Stimulated activated CD8-positive, alpha-beta memory T cell treated with anti-CD3 and anti-CD28 coated beads, Interleukin-7, amount 100 ng/mL, for 48 hours (primary cell): Measurements from ENCODE around the gene WDR44.
"Not testable (repeated sequence)": the region's sequence is repeated elsewhere in the genome, so short reads cannot be mapped to it uniquely, and the experiment has no call there.

Experiments used
- DNase-seq, 2 donors: peaks; one replicate each; pipeline ENCODE4 v3.0.0-alpha.2; 2020; ENCODE audit warnings: low read depth in 1 of 2; ENCODE audit errors: extremely low read depth in 1 of 2

The WDR44 gene

DNA sequence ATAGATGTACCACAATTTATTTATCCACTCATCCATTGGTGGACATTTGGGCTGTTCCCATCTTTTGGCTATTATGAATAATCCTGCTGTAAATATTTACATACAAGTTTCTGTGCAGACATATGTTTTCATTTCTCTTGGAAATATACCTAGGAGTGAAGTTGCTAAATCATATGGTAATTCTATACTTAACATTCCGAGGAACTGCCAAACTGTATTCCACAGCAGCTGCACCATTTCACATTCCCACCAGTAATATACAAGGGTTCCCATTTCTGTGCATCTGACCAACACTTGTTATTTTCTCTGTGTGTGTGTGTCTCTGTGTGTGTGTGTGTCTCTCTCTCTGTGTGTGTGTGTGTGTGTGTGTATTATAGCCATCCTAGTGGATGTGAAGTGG lies 134.3 kb downstream of the WDR44 start:
- DNase-seq: no peak

DNA sequence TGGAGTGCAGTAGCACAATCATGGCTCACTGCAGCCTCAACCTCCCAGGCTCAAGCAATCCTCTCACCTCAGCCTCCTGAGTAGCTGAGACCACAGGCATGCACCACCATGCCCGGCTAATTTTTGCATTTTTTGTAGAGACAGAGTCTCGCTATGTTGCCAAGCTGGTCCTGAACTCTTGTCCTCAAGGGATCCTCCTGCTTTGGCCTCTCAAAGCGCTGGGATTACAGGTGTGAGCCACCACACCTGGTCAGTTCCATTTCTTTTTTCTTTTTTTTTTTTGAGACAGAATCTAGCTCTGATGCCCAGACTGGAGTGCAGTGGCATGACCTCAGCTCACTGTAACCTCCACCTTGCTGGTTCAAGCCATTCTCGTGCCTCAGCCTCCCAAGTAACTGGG lies 136.5 kb downstream of the WDR44 start:
- not testable (repeated sequence) for DNase-seq

DNA sequence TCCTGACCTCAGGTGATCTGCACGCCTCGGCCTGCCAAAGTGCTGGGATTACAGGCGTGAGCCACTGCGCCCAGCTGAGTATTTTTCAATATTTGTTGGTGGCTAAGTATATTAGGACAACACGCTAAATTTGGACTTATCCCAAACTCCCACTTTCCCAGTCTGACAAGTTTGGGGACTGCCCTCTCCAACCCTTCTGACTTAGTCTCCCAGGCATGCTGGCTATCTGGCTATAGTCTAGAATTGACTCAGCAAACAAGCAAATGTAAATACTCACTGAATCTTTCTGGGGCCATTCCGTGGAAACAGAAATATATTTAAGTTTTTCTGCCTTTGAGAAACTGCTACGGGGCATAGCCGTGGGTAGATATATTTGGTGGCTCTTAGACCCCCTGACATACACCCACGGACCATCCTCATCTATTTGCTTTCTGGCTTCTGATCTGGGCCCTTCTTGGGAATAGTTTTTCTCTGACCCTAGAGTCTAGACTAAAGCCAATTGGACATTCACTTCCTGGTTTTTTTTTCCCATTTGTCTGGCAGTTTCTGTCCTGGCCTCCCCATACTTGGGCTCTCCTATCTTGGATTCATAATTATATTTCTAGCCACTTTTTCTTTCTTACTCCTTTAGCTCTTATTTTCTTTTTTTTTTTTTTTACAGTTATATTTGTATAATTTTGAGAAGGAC lies 138.5 kb downstream of the WDR44 start:
- no peak for DNase-seq

DNA sequence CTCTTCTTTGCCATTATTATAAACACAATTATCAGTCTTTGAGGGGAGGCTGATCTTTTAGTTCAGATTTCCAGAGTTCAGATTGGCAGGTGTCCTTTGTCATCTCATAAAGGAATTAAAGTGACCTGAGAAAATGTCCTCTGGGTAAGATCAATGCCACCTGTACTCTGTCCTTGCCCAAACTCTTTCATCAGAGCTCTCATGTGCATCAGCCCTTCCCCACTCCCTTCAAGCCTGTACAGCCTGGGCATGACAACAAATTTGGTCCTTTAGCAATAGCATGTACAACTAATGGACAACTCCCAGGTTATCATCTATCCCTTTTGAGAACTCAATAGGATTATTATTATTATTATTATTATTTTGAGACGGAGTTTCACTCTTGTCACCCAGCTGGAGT lies 140.8 kb downstream of the WDR44 start:
- DNase-seq: not testable (repeated sequence)

DNA sequence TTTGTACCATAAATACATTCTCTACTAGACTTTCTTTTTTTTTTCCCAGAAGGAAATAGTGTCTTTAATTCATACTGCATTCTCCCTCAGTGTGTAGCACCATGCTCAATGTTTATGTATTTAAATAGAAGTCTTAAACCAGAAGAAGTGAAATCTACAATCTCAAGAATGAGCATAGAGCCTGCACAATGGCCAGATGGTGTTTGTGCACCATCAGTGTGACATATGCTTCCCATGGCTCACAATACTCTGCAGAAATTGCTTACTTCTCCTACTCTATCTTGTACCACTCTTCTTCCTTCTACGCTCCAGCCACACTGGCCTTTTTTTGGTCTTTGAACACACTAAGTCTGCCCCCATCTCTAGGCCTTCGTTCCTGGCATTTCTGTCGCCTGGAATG lies 147.1 kb downstream of the WDR44 start:
- no peak for DNase-seq

DNA sequence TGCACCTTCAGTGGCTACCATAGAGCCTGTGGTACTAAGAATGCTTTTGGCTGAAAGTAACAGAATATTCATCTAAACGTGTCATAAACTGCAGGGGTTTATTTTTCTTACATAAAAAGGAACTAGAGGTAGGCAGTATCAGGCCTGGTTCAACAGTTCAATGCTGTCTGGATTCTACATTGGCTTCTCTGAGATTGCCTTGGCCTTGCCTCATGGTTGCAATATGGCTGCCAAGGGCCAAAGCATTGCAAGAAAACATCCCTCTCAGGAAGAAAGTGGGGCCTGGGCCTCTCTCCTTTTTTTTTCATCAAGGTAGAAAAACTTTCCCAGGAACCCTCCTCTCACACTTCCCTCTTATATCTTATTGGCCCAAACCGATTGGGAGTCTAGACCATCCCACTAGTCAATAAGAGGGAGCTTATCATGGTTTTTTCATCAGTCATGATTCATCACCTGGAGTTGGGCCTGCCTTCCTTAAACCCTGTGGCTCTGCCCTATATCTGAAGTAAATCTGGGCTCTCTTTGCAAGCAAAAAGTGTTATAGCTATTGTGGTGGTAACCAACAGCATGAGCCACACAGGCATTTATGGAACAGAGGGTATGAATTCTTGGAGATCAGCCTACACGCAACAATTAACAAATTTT lies 147.9 kb downstream of the WDR44 start:
- DNase-seq: no peak

DNA sequence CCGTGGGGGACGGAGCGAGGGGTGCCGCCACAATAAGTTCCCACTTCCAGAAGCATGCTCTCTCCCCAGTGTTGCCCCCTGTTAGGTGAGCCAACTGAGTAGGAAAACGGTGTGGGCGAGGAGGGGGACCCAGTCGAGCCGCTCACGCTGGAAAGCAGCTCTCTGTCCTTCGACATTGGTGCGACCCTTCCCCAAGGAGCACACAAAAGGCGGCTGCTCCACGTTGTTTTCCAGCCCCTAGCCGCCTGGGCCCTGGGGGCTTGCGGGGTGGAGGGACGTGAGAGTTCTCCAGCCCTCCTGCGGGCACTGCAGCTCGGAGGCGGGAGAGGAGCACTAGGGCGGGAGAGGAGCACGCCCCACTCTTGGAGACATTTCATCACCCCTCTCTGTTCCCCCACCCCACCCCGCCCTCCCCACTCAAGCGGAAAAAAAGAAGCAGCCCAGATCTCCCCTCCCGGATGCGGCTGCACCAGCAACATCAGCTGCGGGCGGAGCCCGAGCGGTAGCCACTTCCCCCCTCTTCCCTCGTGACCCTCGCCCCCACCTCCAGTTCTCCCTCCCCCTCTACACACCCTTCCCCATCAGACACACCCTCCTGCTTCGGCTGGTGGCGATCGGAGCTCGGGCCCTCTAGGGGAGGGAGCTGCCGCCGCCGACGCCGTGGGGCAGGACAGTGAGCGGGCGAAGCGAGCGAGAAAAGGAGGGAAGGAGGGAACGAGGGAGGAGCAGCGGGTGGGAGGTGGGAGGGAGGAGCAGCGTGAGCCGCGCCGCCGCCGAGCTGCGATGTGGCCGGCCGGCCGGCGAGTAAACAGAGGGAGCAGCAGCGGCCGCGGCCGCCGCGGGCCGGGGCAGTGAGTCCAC lies 149.4 kb downstream of the WDR44 start, which contains the start of gene DOCK11:
Gene DOCK11 (plus strand): TSS at position 755 of the 861 bp plus-strand sequence. CDS start 157 bp downstream, outside the sequence.
- DNase-seq: peak; percentile 66 to 73

DNA sequence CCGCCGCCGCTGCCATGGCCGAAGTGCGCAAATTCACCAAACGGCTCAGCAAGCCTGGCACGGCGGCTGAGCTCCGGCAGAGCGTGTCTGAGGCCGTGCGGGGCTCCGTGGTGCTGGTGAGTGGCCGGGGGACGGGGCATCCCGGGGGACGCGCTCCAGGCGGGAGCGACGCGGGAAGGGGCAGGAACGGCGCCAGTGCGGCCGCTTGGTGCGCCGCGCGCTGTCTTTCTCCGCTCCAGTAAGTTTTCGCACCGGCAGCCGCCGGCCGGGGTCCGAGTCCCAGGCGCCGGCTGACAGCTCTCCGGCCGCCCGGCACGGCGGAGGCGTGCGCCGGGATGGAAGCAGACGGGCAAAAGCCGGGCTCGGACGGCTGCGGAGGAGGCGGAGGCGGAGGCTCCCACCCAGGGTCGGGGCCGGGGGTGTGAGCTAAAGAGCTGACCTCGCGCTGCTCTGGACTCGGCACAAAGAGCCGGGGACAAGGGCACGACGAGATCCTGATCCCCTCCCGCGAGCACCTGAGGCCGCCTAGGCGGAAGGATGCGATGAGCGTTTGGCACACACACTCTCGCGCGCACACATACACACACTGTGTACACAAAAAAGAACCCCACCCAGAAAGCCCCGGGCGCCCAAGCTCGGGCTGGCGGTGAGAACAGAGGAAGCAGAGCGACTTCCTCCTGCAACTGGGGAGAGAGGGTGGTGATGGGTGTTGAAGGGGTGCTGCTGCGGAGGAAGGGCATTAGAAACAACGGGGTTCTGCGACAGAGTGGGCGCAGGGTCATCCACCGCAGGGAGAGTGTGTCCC lies 150.3 kb downstream of the WDR44 start:
- peak; percentile 39 to 60 for DNase-seq

DNA sequence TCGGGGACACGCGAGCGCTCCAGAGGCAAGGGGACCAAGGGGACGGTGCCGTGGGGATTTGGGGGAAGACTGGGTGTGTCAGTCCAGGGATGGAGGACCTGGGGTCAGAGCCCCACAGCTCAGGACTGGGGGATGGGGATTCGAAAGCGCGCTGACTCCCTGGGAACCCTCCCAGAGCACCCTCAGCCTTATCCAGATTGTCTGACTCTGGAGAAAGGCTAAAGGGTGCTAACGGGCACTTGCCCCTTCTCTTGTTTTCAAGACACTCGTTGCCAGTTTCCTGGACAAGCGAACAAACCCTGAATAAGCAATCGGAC lies 150.8 kb downstream of the WDR44 start:
- no peak for DNase-seq

DNA sequence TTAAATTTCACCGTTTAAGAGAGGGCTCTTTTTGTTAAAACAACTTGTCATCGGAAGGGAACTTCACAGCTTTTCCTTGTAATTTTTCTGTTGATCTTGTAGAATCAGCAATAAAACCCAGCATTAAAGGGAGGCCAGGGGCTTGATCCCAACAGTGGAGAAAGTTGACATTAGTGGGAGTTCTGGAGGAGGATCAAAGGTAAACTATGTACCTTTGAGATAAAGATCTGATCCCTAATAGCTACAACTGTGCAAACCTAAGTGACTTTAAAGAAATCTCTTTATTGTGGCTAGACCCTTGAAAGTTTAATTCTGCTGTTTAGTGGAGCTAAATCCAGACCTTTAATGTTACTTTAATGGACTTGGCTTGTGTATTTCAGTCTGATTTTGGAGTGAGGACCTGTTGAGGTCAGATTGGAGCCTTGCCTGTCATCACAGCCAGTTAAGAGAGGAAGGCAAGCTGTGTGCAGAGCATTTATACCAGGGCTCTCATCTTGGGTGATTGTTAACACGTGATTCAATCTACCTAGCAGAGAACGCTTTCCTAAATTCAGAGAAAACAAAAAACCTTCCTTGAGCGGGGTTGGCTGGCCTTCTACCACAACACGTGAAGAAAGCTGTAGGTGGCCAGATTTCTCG lies 151.4 kb downstream of the WDR44 start:
- DNase-seq: no peak

DNA sequence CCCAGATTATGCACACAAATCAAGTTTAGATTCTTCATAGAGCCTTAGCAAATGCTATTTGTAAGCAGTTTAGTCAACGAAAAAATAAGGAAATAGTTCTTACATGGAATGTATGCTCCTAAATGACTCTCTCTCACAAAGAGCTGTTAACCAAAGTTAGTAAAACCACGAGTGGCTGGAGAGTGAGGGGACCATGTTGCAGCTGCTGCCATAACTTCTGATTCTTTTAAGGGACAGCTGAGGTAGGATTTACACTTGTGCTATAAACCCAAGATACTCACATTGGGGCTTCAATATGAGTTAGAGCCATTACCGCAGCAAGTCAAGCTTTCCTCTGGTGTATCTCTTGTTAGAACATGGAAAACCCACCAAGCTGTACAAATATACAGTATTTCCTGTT lies 152.4 kb downstream of the WDR44 start:
- DNase-seq: no peak

DNA sequence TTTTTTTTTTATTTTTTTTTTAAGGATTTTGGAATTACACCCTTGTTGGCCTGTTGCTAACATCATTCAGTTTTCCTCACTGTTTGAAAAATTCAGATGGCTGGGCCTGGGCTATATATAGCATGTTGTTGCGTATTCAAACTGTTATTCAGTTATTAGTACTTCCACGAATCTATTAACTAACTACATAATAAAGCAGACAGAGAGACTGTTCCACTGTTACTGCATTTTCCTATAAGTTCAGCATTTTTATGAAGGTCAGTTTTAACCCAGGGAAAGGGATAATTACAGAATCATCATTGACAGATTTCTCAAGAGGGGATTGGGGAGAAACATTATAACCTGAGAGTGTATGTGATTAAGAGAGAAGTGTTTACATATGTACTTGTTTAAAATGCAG lies 152.8 kb downstream of the WDR44 start:
- DNase-seq: no peak

DNA sequence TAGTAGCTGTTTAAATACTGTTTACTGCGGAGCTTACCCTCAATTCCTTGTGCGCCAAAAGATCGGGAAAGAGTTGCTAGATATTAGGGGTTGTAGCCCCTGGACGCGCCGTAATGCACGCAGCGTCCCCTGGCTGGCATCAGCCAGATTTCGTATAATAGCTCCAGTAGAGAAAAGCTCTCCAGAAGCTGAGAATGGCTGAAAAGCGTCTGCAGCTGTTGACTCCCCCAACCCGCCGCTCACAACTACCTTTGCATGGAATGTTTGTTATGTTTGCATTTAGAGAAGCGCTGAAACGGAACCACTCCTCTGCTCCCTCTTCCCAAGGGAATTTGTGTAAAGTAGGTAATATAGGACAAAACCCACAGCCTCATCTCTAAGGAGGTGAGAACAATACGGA lies 153.4 kb downstream of the WDR44 start:
- DNase-seq: no peak
